ENCODE data around the gene TRA2B.
A peak's percentile ranks its signal among the peaks of the same experiment; 100 is the strongest.

The TRA2B gene

DNA sequence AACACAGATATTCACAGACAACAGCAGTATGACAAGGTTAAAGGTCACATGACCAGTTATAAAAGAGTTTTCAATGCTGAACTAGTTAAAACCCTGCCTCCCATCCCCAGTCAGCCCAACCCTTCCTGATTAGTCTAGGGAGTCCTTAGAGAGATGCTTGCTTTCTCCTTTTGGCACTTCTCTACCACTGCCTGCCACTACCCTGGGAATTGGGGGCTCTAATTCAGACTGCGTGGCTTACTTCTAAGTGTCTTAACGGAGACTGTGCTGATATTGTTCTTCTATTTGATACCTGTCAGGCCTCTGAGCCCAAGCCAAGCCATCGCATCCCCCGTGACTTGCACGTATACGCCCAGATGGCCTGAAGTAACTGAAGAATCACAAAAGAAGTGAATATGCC, 11.7 kb upstream of the TRA2B start:
- DNase-seq: no peak

DNA sequence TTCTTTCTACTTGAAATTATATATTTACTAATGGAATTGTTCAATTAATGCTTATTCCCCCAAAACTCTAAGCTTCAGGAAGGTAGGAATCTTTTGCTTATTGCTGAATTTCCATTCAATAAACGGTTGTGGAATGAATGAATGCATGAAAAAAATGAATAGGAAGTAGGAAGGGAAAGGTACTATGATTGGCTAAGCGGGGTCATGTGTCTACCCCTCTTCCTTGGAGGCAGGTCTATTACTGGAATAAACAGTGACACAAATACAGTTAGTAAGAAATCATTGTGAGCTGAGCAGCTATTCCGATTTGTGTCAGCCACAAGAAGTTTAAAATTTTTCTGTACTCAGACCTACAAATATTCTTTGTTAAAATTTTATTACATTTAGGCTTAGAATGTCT, 10.5 kb upstream of the TRA2B start:
- no peak for DNase-seq

DNA sequence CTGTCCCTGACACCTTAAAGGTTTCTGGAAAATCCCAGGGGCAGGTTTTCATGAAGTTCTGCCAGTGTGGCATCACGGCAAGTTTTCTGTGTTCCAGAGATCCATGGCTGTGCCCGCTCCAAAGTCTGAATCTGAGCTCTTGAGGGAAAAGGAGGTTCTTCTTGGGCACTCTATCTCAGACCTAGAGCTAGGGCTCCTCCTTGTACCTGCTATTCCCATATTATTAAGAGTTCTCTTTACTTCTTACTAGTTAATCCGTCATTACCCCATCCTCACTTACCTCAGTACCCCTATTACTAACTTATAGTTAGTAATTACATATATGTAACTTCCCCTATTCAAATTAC, 5.9 kb upstream of the TRA2B start:
- no peak for DNase-seq

DNA sequence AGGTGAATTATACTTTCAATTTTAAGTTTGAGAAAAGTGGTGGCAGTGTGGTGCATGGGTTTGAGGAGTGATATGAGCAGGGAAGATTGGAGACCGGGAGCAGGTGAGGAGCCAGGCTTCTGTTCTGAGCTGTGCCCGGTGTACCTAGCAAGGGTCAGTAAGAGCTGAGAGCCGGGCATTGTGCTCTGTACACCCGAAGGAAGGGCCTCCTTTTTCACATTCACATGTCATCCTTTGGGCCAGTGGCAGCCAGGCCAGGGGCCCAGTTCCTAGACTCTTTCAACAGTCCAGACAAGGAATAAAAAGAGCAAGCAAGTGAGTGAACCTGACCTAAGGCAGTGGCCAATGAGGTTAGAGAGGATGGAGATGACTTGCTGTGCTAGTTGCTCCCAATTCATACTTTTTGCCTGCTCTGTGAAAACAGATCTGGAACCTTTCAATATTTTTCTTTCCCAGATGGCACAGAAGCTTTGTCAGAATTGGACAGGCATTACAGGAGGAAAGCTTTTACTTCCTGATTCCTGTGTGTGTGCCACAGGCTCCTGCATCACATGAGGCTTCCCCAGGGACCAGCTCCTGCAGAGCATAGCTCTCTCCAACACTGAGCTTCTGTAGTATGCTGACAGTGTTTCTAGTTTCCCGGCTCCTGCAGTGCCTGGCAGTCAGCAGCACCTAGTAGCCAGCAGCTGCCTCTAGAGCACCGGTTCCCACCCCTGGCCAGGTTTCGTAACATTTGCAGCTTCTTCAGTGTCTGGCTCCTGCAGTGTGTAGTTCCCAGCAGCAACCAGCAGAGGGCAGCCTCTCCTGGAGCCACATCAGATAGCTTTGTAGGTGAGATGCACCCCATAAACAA, 5.3 kb upstream of the TRA2B start:
- DNase-seq: peak; percentile 84

DNA sequence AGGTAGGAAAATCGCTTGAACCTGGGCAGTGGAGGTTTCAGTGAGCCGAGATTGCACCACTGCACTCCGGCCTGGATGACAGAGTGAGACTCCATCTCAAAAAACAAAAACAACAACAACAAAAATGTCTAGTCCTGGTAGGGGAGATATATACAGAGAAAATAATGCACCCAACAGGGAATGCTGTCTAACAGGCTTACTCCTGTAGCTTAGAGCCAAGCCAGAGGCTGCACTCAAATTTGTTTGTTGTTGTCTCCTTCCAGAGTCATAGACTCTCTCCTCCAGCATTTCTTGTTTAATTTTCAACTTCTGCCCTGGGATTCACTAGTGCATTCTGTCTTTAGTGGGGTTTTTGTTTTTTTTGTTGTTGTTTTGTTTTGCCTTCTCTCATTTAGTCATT, 4.6 kb upstream of the TRA2B start:
- no peak for DNase-seq

DNA sequence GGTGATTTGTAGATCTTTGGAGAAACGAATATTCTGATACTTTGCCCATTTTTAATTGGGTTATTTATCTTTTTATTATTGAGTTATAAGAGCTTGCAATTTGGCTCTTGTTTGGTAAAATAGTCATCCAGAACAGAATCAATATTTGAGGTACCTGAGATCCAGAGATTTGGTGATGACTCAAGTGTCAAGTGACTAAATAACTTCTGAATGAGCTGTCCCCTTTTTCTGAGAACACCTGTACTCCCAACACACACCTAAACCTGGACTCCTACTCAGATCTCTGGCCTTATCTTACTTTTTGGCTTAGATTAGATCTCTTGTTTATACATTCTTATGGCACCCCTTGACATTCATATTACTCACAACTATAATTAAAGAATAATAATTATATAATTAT, 3.1 kb upstream of the TRA2B start:
- no peak for DNase-seq

DNA sequence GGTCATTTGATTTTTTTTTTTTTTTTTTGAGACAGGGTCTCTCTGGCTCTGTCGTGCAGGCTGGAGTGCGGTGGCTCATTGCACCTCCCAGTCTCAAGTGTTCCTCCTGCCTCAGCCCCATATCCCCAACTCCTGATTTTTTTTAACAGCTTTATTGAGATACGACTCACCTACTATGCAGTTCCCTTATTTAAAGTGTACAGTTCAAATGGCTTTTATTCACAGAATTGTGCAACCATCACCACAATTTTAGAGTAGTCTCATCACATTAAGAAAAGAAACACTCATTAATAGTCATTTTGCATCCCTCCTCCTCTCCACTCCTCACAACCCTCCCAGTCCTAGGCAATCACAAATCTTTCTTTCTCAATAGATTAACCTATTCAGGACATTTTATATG, 1.9 kb upstream of the TRA2B start:
- DNase-seq: no peak

DNA sequence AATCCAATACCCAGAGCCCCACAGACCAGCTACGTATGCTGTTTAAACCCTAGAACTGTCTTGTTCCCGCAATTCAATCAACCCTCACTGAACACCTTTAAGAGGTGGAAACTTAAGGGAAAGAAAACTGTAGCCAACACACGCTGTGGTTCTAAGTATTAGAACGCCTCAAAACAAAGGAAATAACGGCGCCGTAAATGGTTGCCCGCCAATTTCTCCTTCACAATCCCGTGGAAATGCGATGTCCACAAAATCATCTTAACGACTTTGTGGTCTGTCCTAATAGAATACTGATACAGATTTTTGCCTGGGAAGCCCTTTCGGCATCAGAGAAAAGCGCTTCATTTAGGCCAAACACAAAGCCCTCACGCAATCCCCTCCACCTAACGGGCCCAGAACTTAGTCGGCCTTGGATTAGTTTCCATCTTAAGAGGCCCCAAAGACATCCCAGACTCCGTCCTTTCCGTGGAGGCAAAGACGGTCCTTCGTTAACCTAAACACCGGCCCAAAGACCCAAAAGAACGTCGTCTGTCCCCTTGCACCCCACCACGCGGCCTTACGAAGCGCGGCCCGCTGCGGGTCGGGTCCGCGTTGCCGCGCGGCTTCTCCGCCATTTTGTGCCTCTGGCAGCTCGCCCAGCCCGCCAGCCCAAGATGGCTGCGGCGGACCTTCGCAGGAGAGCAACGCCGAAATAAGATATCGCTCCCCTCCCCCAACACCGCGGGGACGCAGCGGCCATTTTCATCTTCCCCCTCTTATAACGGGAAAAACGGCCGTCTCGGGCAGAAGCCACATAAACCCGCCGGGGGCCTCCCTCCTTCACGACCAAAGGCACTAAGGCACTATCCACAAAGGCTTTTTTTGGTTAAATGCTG, 763 bp downstream of the TRA2B start:
- DNase-seq: peak; percentile 89

DNA sequence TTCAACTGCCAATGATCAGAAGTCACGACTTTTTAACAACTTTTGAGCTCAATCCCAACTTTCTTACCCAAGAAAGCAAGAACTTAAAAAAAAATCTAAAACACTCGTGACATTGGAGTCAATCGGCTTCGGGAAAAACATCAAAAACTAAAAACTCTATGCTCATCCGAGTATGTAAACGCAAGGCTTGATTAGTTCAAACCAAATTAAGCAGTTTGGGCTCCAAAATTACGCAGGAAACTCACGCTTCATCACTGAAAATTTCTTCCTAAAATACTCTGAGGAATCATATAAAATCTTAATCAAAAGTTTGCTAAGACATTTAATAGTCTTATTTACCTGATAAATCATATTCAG, 1.6 kb downstream of the TRA2B start:
- no peak for DNase-seq

DNA sequence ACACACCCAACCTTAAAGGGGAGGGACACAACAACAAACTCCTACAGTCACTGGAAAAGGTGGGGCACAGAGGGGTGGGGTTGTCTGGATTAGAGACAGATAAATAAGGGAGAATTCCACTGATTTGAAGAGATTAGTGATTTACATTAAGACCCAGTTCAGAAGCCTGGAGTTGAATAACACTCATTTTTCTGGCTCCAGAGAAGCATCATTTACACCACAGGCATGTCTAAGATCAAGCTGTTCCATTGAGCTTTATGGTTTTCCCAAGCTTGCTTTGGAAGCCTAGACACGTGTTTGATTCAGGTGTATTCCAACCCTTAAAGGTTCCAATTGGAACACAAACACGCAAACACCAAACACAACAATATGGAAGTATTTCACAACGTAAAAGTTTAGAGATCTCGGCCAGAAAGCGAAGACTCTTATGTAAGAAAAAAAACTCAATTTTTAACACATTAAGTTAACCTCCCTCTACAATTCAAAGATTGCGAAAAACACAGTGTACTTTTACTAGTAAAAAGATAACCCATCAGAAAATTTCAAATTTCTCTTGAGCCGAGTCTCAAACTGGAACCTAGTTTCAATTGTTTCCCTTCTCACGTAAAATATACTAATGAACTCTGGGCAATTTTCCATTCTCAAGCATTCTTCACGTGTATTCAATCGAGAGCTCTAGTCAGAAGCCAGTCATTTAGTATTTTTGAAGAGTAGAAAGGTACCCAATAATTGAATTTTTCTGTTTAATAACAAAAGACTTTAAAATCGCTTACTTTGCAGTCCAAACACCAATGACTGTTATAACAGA, 2.1 kb downstream of the TRA2B start:
- DNase-seq: no peak

DNA sequence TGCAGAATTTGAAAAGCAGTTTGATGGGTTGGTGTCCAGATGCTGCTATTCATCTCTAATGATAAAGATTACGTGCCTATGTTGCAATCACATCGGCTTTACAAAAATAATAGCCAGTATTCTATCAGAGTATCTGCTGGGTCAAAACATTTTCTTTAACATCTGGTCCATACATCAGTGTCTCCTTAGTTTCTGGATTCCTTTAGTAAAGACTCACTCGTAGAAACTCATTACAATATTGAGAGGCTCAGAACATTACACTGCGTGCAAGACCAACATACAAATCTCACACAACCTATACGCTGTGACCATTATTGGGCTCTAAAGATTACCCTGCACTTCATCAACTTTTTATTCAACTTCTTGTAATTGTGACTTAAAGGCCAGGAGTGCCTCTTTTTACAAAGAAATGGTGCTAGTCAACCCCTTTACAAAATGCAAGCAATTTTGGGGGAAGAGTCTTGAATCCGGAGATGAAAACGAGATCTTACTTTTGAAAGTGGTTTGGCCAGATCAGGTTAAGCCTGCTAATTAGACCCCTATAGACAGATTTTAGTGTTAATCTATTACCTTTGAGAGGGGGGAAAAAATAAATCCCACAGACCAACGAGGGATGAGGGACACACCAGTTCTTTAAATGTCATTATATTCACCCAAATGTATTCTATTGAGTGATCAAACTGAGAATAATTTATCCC, 2.9 kb downstream of the TRA2B start:
- DNase-seq: no peak

DNA sequence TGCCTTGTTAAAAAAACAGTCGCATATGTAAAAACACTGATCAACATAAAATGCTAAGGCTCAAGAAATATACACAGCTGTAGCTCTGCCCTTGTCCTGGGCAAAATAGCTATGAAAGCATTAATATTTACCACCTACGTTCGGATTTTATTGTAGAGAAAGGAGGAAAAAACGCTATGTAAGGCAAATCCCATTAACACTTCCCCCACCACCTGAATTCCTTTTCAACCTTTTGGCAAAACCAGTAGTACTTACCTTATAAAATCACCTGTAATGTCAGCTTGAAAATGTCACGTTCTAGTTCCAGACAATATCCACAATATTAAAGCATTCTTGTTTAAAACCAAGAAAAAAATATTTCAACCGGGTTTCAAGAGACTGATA, 3.6 kb downstream of the TRA2B start:
- DNase-seq: no peak

DNA sequence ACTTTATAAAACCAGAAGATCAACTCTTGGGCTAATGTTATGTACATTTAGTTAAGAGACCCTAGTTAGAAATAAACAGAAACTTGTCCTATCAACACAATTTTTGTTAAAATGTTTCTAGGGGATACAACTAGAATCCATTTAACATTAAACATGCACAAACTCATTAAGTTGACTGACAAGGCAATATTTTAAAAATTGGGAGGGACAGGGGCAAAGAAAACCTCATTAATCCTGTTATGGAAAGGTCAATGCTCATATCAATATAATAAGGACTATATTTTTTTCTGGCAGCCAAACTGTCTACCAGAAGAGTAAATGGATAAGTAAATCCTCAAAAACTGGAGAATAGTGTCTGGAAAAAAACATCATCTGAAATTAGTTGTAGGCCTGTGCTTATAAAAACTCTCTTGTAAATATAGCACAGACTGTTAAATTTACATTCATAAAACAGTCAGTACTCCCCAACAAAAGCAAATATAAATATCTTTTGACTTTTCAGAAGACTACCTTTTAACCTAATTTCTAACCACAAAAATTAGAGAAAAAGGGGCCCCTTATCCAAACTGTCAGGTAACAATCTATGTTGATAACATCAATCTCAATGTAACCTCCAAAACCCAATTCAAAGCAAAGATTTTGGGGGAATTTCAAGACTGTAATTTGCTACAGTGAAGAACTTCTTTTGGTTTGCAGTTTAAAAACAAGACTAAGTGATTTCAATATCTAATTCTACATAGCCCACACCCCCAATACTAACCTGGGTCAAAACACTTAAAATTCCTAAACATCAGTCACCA, 4.2 kb downstream of the TRA2B start:
- DNase-seq: no peak

DNA sequence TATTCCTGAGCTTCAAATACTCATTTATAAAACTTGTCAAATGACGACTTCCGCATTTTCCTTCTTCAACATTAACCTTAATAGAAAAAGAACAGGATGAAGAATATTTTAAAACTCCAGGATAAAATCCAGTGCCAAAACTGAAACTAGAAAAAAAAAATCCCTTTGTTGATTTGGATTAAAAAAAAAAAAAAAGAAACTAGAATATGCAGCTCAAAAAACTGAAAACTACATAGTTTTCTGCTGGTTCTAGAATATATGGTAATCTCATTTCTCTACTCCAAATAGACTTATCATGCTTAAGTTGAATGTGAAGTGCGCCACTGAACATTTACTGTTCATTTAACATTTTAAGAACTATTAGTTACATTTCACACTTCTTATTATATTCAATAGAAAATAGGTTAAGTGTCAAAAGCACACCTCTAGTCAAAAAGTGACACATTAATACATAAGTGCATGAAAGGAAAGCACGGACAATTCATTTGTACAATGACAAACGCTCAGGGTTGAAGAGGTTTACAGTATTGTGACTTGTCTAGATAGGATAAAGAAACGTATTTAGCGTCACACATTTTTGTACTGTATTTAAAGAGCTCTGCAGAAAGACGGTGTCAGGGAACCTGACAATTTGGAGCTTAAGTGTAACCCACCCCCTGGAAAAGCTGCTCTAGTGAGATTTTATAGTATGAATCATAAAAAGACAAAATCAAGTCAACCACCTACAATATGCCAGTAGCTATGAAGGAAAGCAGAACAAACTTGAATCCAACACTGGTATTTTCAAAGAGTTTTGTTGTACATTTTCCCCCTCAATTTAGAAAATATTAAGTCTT, 5.8 kb downstream of the TRA2B start:
- DNase-seq: no peak

DNA sequence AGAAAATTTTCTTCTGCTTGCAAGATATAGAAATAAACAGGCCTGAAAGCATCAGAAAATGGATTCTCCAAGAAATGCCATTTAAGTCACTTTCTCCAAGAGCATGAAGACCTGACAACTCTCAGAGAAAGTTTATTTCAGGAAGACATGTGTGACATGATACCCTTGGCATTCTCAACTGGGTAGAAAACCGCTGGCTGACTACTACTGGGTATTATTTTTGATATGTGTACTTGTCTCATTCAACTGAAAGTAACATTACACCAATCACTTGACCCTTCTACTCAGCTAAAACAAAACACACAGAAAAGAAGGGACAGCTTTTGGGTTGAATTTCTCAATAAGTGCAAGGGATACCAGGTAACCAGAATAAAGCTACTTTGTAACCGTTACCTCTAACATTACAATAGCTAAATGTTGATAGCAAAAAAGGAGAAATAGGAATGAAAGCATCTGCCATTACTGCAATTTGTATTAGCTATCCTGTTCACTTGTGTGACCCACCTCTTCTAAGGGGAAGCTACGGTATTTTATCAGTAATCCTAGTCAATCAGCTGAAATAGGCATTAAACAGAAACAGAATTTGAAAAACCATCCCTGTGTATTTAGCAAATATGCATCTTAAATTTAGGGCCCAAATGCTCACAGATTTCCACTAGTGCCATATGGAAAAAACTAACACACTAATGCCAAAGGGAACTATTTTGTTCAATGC, 7.3 kb downstream of the TRA2B start:
- DNase-seq: no peak

DNA sequence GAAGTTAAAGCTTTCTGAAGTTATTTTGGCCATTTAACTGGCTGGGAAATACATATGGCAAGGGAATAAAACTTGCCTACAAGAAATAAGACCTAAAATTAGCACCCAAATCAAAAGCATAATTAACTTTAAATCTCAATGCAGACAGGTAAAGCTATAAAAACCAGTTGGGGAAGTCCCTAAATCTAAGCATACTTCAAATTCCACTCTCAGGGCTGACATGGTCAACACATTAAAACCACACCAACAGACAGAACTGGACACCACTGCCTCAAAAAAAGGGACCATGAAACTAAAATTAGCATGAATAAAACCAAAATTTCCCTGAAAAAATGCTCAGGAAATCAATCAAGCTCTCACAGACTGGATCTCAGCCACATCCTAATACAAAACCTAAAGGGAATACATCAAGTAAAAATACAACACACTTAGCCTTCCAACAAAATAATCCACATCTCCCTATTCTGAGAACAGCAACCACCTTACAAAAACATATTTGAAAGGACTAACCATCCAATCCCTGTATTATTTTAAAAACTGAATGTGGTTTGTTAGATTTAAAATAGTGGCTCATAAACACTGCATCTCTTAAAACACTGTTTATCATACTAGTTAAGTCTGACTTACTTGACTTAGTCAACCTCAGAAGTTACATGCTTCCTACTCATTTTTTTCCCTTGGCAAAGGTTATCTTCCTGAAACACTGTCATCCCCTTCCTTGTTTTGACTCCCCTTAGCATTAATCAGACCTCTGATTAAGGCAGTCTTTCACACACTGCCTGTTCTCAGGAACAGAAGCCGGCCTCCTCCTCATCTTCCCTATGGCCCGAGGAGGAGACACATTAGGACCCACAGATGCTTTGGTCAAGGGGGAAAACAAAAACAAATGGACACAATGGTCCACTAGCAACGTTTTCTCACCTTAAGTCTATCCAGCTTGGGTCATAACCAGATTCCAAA, 8.3 kb downstream of the TRA2B start:
- no peak for DNase-seq

DNA sequence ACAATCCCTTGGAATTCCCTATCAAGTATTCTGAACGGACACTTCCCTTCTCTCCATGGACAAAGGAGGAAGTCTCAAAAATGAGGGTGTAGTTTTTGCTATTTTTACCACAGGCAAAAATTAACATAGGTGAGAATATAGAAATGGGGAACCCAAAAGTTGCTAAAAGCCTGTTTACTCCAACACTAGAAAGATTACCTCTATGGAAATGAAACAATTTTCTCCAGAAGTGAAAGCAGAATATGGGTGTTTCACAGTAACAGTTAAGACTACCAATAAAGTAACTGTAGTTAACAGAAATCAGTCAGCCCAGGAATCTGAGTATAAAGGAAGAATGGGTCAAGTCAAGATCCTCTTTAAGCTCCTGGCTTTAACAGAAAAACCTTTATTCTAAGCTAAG, 9.3 kb downstream of the TRA2B start:
- no peak for DNase-seq

DNA sequence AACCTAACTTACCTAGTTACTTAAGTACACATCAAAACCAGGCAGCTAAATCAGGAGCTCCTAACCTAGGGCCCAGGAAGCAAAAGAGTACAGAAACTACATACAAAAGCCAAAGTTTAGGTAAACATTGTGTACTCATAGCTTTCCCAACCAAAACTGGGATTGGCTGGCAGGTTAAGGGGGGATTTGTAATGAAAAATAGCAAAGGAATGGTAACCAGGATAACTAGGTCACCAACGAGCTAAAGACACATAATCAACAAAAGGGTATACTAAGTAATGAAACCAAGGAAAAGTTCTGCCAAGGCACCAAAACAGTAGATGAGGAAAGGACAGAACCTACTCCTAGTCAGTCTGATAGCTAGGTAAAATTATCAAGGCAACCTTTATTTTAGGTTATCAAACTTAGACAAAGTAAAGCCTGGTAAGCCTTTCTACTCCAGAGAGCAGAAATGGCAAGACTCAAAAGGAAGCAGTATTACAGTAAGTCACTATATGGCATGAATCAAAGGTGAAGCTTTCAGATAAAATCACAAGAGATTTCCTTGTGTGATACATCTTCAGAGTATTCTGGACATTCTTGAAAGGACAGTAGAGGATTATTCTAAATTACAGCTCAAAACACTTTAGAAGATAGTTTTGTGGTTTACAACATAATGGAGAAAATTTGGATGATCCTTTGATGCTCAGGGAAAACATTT, 10.2 kb downstream of the TRA2B start:
- DNase-seq: no peak

DNA sequence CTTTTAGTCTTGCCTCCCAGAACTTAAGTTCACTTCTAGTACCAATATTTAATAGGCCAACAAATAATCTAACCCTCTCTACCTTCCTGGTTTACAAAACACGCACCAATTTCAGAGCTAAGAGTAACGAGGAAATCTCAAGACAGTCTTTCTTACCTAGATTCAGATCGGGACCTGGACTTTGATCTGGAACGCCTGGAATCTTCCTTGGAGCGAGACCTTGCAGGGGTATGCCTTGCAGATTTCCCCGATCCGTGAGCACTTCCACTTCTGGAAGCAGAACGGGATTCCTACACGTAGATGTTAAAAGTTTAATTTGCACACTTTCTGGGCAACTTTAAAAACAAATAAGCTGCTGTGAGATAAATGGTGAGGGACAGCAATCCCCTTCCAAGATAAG, 11.4 kb downstream of the TRA2B start:
- DNase-seq: no peak
